GOT3 (cell line): ENCODE results near the gene MED25.

Experiments
- DNase-seq: peaks from one replicate; lab custom pipeline; 2025; ENCODE audit warnings: mixed read lengths; lab: John Stamatoyannopoulos, UW

MED25 gene

DNA sequence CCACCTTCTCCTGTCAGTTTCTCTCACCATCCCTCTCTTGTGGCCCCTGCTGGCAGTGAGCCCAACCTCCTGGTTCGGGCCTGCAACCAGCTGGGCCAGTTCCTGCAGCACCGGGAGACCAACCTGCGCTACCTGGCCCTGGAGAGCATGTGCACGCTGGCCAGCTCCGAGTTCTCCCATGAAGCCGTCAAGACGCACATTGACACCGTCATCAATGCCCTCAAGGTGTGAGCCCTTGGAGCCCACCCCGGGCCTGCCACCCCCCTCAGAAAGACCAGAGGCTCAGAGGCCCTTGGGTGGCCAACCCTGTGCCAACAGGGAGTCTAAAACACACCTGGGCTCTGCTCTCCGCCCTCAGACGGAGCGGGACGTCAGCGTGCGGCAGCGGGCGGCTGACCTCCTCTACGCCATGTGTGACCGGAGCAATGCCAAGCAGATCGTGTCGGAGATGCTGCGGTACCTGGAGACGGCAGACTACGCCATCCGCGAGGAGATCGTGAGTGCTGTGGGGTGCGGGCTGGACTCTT, 18.8 kb upstream of the MED25 start:
- no peak for DNase-seq

- no peak for DNase-seq
Observed at GRCh38 chr19:49799798-49800376, 18.2 kb upstream of the MED25 start.

DNA sequence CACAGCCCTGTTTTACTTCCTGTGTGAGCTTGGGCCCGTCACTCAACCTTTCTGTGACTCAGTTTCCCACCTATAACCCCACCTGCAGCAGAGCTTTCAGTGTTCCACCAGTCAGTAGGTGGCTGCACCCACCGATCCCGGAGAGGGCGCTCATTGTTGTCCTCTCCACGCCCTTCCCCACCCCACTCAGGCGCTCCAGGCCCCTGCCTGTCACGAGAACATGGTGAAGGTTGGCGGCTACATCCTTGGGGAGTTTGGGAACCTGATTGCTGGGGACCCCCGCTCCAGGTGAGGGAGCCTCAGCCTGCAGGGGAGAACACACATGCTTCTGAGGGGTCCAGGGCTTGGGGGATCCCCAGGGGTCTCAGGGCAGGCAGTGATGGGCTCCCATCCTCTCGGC, 17.3 kb upstream of the MED25 start:
- no peak for DNase-seq

- DNase-seq, result no peak
Observed at GRCh38 chr19:49801401-49801888, 16.6 kb upstream of the MED25 start.

DNA sequence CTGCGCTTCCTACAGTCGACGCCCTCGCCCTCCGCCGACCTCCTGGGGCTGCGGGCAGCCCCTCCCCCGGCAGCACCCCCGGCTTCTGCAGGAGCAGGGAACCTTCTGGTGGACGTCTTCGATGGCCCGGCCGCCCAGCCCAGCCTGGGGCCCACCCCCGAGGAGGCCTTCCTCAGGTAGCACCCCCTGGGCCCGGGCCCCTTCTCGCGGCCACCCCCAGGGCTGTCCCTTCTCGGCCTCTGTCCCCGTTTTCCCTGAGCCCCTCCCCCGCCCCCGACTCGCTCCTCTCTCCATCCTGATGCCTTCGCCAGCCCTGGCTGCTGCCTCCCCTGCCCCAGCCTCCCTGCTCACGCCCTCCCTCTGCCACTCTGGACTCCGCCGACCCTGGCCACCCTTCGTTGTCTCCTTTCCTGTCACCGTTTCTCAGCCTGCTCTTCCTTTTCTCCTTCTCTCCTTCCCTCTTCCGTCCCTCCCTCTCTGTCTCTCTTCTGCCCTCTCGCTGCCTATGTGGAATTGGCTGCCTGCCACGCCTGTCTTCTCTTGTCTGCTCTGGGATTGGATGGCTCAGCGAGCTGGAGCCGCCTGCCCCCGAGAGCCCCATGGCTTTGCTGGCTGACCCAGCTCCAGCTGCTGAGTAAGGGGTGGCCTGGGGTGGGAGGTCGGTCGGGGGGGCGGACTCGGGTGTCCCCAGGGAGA, 16.0 kb upstream of the MED25 start:
- no peak for DNase-seq

DNA sequence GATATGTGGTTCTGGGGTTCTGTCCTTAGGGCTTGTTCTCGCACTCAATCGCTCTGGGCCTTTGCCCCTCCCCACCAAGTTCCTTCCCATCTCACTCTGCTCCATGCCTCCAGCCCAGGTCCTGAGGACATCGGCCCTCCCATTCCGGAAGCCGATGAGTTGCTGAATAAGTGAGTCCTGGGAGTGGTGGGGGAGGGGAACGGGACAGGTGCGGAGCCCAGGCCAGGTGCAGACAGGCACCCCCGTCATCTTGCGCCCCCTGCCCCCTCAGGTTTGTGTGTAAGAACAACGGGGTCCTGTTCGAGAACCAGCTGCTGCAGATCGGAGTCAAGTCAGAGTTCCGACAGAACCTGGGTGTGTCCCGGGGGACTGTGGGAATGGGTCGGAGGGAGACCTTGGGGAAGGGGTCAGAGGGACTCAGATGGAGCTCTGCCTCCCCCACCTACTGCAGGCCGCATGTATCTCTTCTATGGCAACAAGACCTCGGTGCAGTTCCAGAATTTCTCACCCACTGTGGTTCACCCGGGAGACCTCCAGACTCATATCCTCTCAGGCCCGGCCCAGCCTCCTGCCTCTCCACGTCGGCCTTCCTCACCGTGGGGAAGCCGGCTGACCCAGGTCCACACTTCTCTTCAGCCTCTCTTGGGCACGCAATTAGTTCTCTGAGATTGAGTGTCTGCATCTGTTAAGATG, 15.1 kb upstream of the MED25 start:
- DNase-seq, result no peak

GRCh38 chr19:49803529-49803856, 14.6 kb upstream of the MED25 start:
- DNase-seq, result no peak

DNA sequence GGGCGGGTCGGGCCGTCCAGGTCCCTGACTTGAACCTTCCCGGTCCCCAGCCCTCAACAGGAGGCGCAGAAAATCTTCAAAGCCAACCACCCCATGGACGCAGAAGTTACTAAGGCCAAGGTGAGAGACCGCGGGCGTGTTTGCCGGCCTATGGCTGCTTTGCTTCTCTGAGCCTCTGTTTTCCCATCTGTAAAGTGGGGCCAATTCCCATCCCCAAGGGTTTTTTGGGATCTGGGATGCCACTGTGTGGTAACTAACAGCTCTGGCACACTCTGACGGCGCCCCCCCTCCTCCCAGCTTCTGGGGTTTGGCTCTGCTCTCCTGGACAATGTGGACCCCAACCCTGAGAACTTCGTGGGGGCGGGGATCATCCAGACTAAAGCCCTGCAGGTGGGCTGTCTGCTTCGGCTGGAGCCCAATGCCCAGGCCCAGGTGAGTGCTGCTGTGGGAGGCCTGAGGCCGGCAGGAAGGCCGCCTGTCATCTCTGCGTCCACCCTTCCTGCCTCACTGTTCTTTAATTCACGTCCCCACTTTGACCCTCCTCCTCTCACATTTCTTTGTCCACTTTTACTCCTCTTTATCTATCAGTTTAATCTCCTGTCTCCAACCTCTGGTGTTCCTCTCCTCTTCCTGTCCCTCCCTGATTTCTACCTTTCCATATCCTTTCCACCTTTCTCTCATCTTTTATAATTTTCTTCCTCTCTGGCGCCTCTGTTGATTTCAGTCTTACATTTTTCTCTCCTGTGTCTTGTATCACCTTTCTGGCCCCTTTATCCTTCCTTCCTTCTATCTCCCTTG, 12.1 kb upstream of the MED25 start:
- no peak for DNase-seq

DNA sequence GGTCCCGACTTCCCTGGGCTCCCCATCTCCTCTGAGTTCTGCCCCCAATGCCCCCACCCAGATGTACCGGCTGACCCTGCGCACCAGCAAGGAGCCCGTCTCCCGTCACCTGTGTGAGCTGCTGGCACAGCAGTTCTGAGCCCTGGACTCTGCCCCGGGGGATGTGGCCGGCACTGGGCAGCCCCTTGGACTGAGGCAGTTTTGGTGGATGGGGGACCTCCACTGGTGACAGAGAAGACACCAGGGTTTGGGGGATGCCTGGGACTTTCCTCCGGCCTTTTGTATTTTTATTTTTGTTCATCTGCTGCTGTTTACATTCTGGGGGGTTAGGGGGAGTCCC, 11.5 kb upstream of the MED25 start:
- no peak for DNase-seq

- no peak for DNase-seq
Observed at GRCh38 chr19:49807058-49807903, 10.8 kb upstream of the MED25 start.

DNA sequence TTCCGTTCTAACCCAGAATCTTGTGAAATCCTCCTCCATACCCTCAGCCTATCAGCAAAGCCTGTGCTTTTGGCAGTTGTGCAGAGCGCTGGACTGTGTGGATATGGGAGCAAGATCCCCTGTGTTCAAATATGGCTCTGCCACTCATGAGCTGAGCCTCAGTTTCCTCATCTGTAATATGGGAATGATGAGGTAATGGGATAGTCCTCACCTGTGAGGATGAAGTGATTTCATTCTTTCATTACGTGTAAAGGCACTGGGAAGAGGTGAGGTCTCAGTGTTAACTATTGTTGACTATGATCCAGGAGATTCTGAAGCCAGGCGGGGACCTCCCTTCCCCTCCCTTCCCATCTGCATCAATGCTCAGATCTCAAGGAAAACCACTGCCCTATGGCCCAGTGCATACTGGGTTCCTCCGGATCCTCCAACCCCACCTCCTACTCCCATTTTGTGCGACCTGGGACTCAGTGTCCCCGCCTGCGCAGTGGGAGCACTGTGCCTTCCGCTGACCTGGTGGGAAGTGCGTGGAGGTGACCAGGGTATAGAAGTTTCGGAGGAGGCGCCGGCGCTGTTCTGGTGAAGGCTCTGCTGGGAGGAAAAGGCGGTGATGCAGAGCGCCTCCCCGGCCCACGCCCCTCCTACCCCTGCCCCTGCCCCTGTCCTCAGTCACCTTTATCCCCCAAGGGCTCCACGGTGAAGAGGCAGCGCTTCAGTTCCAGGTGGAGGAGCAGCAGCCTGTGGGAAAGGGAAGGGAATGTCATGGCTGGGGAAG, 10.0 kb upstream of the MED25 start:
- no peak for DNase-seq

DNA sequence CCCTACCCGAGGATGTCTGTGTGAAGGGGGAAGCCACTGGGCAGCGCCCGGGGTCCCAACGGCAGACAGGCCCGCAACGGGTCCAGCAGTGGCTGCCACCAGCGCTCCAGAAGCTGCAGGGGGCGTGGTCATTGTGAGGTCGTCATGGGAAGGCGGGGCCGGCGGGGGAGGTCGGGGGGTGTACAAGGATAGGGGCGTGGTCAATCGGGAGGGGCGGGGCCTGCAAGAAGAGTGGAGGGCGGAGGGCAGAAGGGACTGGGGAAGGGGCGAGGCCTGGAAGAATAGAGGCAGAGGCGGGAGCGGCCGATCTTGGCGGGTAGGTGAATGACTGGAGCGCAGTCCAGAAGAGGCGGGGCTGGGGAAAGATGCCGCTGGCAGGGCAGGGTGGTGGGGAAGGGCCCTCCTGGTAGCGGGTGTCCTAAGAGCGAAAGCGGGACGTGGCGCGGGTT, 9.4 kb upstream of the MED25 start:
- peak; percentile 31 for DNase-seq

GRCh38 chr19:49809160-49809940, 8.7 kb upstream of the MED25 start:
- DNase-seq, result no peak

- no peak for DNase-seq
Observed at GRCh38 chr19:49809941-49810389, 8.1 kb upstream of the MED25 start.

DNA sequence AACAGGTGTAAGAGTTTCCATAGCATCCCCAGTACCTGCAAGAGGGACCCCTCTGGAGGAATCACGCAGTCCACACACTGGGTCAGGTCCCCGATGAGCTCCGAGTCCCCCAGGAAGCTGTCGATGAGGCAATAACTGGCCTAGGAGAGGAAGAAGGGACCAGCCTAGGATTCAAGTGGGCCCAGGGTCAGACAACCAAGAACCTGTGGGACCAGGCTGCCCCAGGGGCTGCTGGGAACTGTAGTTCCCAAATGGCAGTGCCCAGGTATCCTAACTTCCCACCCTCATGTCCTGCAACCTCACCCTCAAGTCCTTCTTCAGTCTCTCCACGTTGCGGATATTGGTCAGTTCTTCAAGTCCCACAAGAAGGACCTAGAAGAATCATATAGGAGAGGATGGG, 6.8 kb upstream of the MED25 start:
- no peak for DNase-seq

GRCh38 chr19:49812452-49812996, 5.6 kb upstream of the MED25 start:
- no peak for DNase-seq

DNA sequence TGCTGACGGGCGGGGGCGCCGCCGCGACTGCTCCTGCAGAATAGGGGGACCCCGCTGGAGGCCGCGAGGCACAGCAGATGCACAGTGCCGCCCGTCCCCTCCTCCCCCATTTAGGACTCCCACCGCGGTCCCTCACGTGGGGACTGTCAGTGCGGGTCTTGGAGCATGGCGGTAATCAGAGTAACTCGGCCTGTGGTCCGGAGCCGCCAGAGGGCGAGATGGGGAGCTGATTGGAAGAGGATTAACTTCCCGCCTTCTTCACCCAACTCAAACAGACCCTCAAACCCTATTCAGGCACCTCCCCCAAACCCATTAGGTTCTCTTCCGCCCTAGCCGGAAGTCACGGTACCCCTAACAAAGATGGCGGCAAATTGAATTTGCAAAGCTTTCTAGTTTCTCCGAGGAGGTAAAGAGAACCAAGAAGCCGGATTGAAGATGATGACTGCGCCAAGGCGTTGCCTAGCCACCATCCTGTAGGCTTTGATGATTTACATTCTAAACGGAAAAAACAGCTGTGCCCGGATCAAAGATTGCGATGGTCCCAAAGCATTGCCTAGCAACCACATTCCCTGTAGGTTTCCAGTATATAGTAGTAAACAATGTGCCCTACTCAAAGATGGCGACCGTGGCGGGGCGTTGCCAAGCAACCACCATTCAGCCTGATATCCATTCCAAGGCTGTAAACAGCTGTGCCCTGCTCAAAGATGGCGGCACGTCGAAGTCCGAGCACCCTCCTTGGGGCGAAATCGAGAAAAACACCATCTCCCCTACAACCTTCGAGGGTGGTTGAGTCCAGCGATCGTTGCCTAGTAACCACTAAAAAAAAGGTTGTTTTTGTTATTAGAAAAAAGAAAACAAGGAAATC, 4.9 kb upstream of the MED25 start, which contains the start of gene FUZ:
Gene FUZ, minus strand, starts transcription at position 296 of the 865 bp plus-strand sequence. Its CDS starts 186 bp downstream, at position 110.
- peak; percentile 82 for DNase-seq

DNA sequence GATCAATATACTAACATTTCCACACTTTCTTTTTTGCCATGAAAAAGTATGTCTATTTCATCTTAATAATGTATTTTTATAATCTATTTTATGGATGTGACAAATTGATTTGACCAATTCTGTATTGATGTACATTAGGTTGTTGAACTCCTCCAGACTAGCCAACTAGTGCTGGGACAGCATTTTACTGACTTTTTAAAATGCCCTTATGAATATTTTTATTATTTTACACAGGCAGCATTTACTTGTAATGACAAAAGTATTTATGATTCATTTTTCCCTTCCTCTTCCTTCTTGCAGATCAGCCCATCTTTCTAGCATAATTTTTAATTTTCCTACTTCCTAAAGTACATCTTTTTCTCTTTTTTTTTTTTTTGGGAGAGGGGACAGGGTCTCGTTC, 4.1 kb upstream of the MED25 start:
- DNase-seq, result no peak
